Activated CD4-positive, alpha-beta memory T cell treated with anti-CD3 and anti-CD28 coated beads for 36 hours (primary cell): Measurements from ENCODE around the gene FBXW5. TPM values are rescaled to one million over a fixed set of nuclear protein-coding genes. Genes with fewer than 3 reads are reported as not detected.

ENCODE experiments used
- CTCF ChIA-PET: fragments of 350-600 bp; sonication (Branson Sonifier 250); formaldehyde crosslinking; loops from one replicate; lab custom pipeline; 2021; ENCODE audit warnings: antibody characterized with exemption, inconsistent platforms; lab: Charles Lee
- POLR2A ChIA-PET: fragments of 350-600 bp; sonication (Branson Sonifier 250); formaldehyde crosslinking; loops from one replicate; lab custom pipeline; 2021; ENCODE audit warnings: antibody characterized with exemption; lab: Charles Lee
- DNase-seq: peaks from one replicate; pipeline ENCODE4 v3.0.0-alpha.2; 2020
- H3K27ac Mint-ChIP-seq: one replicate; pipeline ENCODE4 v1.8.0; 2021; ENCODE audit warnings: mixed read lengths
- H3K27me3 Mint-ChIP-seq: one replicate; pipeline ENCODE4 v1.8.0; 2021; ENCODE audit warnings: mixed read lengths
- H3K36me3 Mint-ChIP-seq: one replicate; pipeline ENCODE4 v1.8.0; 2021; ENCODE audit warnings: mixed read lengths
- H3K4me1 Mint-ChIP-seq: one replicate; pipeline ENCODE4 v1.8.0; 2021; ENCODE audit warnings: low read depth, mixed read lengths
- H3K4me3 Mint-ChIP-seq: one replicate; pipeline ENCODE4 v1.8.0; 2021; ENCODE audit warnings: mild to moderate bottlenecking, mixed read lengths
- H3K9me3 Mint-ChIP-seq: one replicate; pipeline ENCODE4 v1.8.0; 2021; ENCODE audit warnings: mixed read lengths
- intact Hi-C: fragments of 100-400 bp; cut with micrococcal nuclease; formaldehyde crosslinking; loops from one replicate; pipeline ENCODE4 v1.15.1; 2023
- total RNA-seq, 2 experiments: library from RNA; stranded (reverse); gene quantifications; one replicate each; pipeline ENCODE4 v1.2.3, GENCODE V29; 2021

FBXW5 gene
- total RNA-seq, 2 experiments from 2014 or later: 66.8 to 69.4 TPM

DNA sequence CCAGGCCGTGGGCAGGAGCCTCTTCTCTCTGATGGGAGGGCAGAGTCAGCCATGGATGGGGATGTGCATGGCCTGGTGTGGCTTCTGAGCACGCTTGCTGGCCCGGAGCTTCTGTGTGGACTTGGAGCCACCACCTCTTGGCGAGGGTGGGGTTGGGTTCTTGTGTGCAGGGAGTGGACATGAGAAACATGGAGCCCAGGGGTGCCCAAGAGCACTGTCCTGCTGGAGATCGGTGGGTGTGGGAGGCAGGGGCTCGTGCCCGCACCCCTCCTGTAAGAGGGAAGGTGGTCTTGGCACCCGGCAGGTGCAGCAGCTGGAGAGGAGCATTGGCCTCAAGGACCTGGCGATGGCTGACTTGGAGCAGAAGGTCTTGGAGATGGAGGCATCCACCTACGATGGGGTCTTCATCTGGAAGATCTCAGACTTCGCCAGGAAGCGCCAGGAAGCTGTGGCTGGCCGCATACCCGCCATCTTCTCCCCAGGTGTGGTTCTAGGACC, 23.8 kb downstream of the FBXW5 start:
- DNase-seq: no peak
- Mint-ChIP-seq H3K4me1 (peaks cover 8% of the 10 kb centered on the region), H3K36me3 (peaks cover 42% of the 10 kb centered on the region), H3K9me3 (no peaks in the 10 kb centered on the region), H3K4me3 (no peak overlapping the region), H3K27me3 (no peaks in the 10 kb centered on the region), H3K27ac (peak overlapping the region; percentile 42)
- ChIA-PET POLR2A (interaction anchor here (0.6 kb wide), 1 partner anchor 95 kb away, joined by 3 read pairs; no protein-coding TSS in a partner anchor), CTCF (no interaction called here)
- intact Hi-C loops: no loop called here

DNA sequence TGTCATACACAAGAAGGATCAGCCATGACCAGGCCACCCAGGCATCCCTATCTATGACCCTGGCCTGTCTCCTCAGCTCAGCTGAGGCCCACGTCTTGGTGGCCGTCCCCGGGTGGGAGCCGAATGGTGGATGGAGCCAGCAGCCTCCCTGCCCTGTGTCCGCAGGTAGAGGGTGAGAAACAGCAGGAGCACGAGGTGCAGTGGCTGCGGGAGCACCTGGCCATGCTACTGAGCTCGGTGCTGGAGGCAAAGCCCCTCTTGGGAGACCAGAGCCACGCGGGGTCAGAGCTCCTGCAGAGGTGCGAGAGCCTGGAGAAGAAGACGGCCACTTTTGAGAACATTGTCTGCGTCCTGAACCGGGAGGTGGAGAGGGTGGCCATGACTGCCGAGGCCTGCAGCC, 24.5 kb downstream of the FBXW5 start:
- H3K4me3 Mint-ChIP-seq: no peak overlapping the region
- H3K9me3 Mint-ChIP-seq: no peaks in the 10 kb centered on the region
- intact Hi-C loops: no loop called here
- H3K36me3 Mint-ChIP-seq: peaks cover 46% of the 10 kb centered on the region
- H3K27ac Mint-ChIP-seq: peak overlapping the region; percentile 30
- H3K4me1 Mint-ChIP-seq: peaks cover 14% of the 10 kb centered on the region
- CTCF ChIA-PET: interaction anchor here (1.0 kb wide), 1 partner anchor 78 kb away, joined by 4 read pairs; the partner anchor contains the start of gene AJM1
- POLR2A ChIA-PET: no interaction called here
- DNase-seq: no peak
- H3K27me3 Mint-ChIP-seq: no peaks in the 10 kb centered on the region

DNA sequence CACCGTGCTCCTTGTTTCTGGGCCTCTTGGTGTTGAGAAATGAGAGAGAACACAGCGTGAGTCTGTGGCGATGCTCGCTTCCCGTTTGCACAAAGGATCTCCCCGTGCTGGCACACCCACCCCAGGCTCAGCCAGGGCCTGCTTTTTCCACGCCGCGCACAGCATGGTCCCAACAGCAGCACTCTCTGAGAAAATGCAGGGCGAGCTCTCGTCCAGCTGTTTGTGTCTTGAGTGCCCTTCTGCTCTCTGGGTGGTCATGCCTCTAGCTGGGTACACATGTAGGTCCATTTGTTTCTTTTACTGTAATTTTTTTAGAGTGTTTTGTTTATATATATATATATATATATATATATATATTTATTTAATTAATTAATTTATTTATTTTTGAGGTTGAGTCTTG, 26.6 kb downstream of the FBXW5 start:
- ChIA-PET CTCF (no interaction called here), POLR2A (no interaction called here)
- no peak overlapping the region for H3K27ac Mint-ChIP-seq
- intact Hi-C loops: no loop called here
- H3K36me3 Mint-ChIP-seq: peaks cover 49% of the 10 kb centered on the region
- no peak overlapping the region for H3K4me3 Mint-ChIP-seq
- H3K4me1 Mint-ChIP-seq: peaks cover 14% of the 10 kb centered on the region
- H3K27me3 Mint-ChIP-seq: no peaks in the 10 kb centered on the region
- no peaks in the 10 kb centered on the region for H3K9me3 Mint-ChIP-seq
- DNase-seq: no peak

DNA sequence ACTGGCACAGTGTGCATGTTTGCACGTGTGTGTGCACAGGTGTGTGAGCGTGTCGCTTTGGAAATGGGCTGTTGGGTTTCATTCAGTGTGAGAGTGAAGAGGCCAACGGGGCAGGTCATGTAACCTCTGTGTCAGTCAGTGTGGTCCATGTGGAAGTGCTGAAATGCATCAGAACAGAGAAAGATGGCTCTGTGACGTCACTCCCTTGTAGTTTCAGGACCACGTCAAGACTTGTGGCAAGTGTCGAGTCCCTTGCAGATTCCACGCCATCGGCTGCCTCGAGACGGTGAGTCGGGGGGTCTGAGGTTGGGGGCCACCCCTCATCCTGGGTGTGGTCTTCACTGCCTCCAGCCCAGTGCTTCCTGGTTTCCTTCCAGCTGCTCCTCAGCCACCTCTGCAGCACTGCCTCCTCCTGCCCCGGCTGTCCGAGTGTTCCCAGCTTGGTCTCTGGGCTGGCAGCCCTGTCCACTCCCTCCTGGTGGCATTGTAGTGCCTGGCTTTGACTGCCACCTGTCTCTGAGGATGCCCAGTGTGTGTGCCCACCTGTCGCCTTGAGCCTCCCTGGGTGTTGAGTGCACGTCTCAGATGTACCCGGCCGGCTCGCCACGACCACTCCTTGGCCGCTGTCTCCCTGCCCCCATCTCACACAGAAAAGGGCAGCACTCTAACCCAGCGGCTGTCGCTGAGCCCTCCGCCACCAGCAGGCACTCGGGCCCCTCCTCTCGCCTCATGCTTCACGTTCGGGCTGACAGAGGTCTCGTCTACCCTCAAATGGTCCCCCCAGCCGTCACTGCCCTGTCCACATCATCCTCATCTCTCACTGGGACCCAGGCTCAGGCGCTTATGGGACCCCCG, 28.0 kb downstream of the FBXW5 start:
- POLR2A ChIA-PET: interaction anchor here (1.2 kb wide), 1 partner anchor 34 kb away, joined by 3 read pairs; no protein-coding TSS in a partner anchor
- Mint-ChIP-seq H3K9me3 (no peaks in the 10 kb centered on the region), H3K4me3 (no peak overlapping the region), H3K36me3 (peaks cover 42% of the 10 kb centered on the region), H3K27ac (peak overlapping the region; percentile 42), H3K4me1 (peaks cover 14% of the 10 kb centered on the region), H3K27me3 (no peaks in the 10 kb centered on the region)
- CTCF ChIA-PET: no interaction called here
- intact Hi-C loops: no loop called here
- peak; percentile 38 for DNase-seq

- DNase-seq: no peak
- Mint-ChIP-seq H3K9me3 (no peaks in the 10 kb centered on the region), H3K4me3 (no peak overlapping the region), H3K27ac (peak overlapping the region; percentile 32), H3K4me1 (peaks cover 14% of the 10 kb centered on the region), H3K27me3 (no peaks in the 10 kb centered on the region), H3K36me3 (peaks cover 42% of the 10 kb centered on the region)
- CTCF ChIA-PET: no interaction called here
- POLR2A ChIA-PET: interaction anchor here (1.2 kb wide), 1 partner anchor 33 kb away, joined by 3 read pairs; no protein-coding TSS in a partner anchor
- intact Hi-C loops: no loop called here
These were observed 28.8 kb downstream of the FBXW5 start for GRCh38 chr9:136915632-136916329.

GRCh38 chr9:136913701-136914438, 30.7 kb downstream of the FBXW5 start:
- CTCF ChIA-PET: no interaction called here
- peaks cover 14% of the 10 kb centered on the region for H3K4me1 Mint-ChIP-seq
- peaks cover 39% of the 10 kb centered on the region for H3K36me3 Mint-ChIP-seq
- no peaks in the 10 kb centered on the region for H3K27me3 Mint-ChIP-seq
- no peaks in the 10 kb centered on the region for H3K9me3 Mint-ChIP-seq
- no peak for DNase-seq
- H3K27ac Mint-ChIP-seq: peak overlapping the region; percentile 47
- no peak overlapping the region for H3K4me3 Mint-ChIP-seq
- intact Hi-C loops: no loop called here
- POLR2A ChIA-PET: interaction anchor here (1.0 kb wide), 1 partner anchor 9 kb away, joined by 3 read pairs; no protein-coding TSS in a partner anchor

GRCh38 chr9:136910901-136911245, 33.7 kb downstream of the FBXW5 start:
- Mint-ChIP-seq H3K27me3 (no peaks in the 10 kb centered on the region), H3K9me3 (no peaks in the 10 kb centered on the region), H3K4me1 (peaks cover 12% of the 10 kb centered on the region), H3K27ac (peak overlapping the region; percentile 43), H3K4me3 (no peak overlapping the region), H3K36me3 (peaks cover 42% of the 10 kb centered on the region)
- ChIA-PET CTCF (no interaction called here), POLR2A (no interaction called here)
- no peak for DNase-seq
- intact Hi-C loops: no loop called here

DNA sequence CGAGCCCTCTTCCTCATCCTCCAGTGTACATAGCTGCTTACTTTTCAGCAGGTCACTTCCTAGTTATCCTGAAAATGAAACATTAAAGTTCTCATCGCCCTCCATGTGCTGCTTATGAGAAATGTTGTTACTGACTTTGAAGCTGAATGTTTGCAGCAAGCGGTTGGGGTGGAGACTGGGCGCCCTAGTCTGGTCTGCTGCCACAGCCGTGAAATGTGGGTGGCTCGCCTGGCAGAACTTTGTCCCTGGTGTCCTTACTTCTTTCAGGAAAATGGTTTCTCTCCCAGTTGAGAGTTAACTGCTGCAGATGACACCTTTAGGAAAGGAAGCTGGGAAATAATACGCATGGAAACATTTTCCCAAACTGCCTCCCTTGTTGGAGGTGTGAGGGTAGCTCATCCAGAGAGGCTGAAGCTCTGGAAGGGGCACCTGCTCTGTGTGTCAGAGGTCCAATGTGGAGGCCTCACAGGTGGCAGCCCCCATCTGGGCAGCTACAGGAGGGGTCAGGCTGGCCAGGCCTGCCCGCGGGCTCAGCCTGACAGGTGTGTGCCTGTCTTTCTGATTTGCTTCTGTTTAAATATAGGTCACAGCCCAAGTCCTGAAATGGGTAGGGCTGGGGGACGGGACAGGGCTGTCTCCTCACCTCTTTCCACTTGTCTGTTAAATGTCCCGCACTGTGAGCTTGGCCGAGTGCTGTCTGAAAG, 34.2 kb downstream of the FBXW5 start:
- peaks cover 11% of the 10 kb centered on the region for H3K4me1 Mint-ChIP-seq
- H3K4me3 Mint-ChIP-seq: no peak overlapping the region
- no peaks in the 10 kb centered on the region for H3K9me3 Mint-ChIP-seq
- intact Hi-C loops: no loop called here
- CTCF ChIA-PET: no interaction called here
- peak overlapping the region; percentile 43 for H3K27ac Mint-ChIP-seq
- H3K36me3 Mint-ChIP-seq: peaks cover 42% of the 10 kb centered on the region
- no peaks in the 10 kb centered on the region for H3K27me3 Mint-ChIP-seq
- no peak for DNase-seq
- POLR2A ChIA-PET: no interaction called here

DNA sequence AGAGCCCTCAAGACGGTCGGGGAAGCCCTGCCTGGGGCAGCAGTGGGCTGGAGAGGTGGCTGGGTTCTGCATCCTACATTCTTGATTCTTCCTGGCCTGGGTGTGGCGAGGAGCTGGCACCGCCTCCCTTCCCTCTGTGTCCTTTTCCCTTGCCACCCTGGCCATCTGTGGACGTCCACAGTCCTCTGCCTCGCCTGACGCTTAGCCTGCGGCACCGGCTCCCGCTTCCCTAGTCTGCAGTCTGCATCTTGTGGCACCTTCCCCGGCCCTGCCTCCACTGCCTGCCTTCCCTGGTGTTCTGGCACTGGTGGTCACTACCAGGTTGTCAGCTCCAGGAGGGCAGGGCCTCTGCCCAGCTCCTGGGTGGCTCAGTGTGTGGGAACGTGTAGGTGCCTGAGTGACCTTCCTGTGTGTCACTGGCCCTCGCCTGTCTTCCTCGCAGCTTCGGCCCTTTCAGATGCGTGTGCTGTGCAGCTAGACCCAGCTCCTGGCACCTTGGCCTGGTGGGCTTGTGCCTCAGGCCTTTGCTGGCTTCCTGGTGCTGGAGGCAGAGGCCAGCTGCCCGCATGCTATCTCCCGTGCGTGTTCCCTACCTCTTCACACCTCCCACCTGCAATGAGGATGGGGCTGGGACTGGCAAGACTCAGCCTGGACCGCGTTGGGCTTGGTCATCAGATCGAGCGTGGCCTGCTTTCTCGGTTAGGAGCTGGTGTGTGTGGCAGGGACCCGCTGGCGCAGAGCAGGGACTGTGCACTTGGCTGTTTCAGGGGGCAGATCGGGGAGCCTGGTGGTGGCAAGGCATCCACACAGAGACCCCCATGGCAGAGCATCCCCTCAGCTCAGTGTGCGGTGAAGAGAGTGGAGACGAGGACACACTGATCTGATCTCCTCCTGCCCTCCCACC, 37.3 kb downstream of the FBXW5 start:
- CTCF ChIA-PET: no interaction called here
- peaks cover 26% of the 10 kb centered on the region for H3K4me1 Mint-ChIP-seq
- no peak for DNase-seq

GRCh38 chr9:136906266-136906665, 38.3 kb downstream of the FBXW5 start:
- POLR2A ChIA-PET: no interaction called here
- intact Hi-C loops: no loop called here
- Mint-ChIP-seq H3K4me3 (no peak overlapping the region), H3K27me3 (no peaks in the 10 kb centered on the region), H3K9me3 (no peaks in the 10 kb centered on the region), H3K4me1 (peaks cover 36% of the 10 kb centered on the region), H3K27ac (peak overlapping the region; percentile 21), H3K36me3 (peaks cover 54% of the 10 kb centered on the region)
- no peak for DNase-seq
- CTCF ChIA-PET: no interaction called here

More for the DNA sequence above, 37.3 kb downstream of the FBXW5 start:
- H3K36me3 Mint-ChIP-seq: peaks cover 47% of the 10 kb centered on the region
- POLR2A ChIA-PET: no interaction called here
- intact Hi-C loops: no loop called here
- H3K27me3 Mint-ChIP-seq: no peaks in the 10 kb centered on the region
- no peak overlapping the region for H3K4me3 Mint-ChIP-seq
- no peaks in the 10 kb centered on the region for H3K9me3 Mint-ChIP-seq
- H3K27ac Mint-ChIP-seq: peak overlapping the region; percentile 28
